GM23248 (cell line): ENCODE data around the gene PNPLA5. TPM values are rescaled to one million over a fixed set of nuclear protein-coding genes. Genes with fewer than 3 reads are reported as not detected.
A peak's percentile ranks its signal among the peaks of the same experiment; 100 is the strongest.

Experiments
- DNase-seq: peaks from one replicate; pipeline ENCODE4 v3.0.0-alpha.2; 2015
- H2AFZ ChIP-seq: fragments of 200-600 bp; sonication (generic); 2 replicates; pipeline ENCODE4 v1.6.1; 2016; ENCODE audit warnings: antibody characterized with exemption
- H3F3A ChIP-seq: fragments of 200-600 bp; sonication (generic); 2 replicates; pipeline ENCODE4 v1.6.1; 2016; ENCODE audit warnings: mild to moderate bottlenecking, antibody characterized with exemption, mixed run types; ENCODE audit not compliant: insufficient read depth
- H3K27ac ChIP-seq: fragments of 200-600 bp; sonication (generic); 2 replicates; pipeline ENCODE4 v1.5.1; 2016; ENCODE audit warnings: mild to moderate bottlenecking
- H3K27me3 ChIP-seq: fragments of 200-600 bp; sonication (generic); replicated peaks from 2 replicates; pipeline ENCODE4 v1.6.1; 2016; ENCODE audit warnings: mild to moderate bottlenecking; ENCODE audit not compliant: insufficient read depth
- H3K36me3 ChIP-seq: fragments of 200-600 bp; sonication (generic); 2 replicates; pipeline ENCODE4 v1.6.1; 2016; ENCODE audit warnings: low read depth, mild to moderate bottlenecking
- H3K4me1 ChIP-seq: fragments of 200-600 bp; sonication (generic); 2 replicates; pipeline ENCODE4 v1.6.1; 2016; ENCODE audit warnings: mild to moderate bottlenecking; ENCODE audit not compliant: insufficient read depth
- H3K4me2 ChIP-seq: fragments of 200-600 bp; sonication (generic); one replicate; pipeline ENCODE4 v1.6.1; 2016; ENCODE audit warnings: mild to moderate bottlenecking; ENCODE audit not compliant: unreplicated experiment
- H3K4me3 ChIP-seq: fragments of 200-600 bp; sonication (generic); 2 replicates; pipeline ENCODE4 v1.5.1; 2016; ENCODE audit warnings: mild to moderate bottlenecking
- H3K79me2 ChIP-seq: fragments of 200-600 bp; sonication (generic); 2 replicates; pipeline ENCODE4 v1.6.1; 2016; ENCODE audit warnings: mild to moderate bottlenecking; ENCODE audit not compliant: insufficient read depth
- H3K9ac ChIP-seq: fragments of 200-600 bp; sonication (generic); 2 replicates; pipeline ENCODE4 v1.6.1; 2016; ENCODE audit warnings: mild to moderate bottlenecking
- H3K9me2 ChIP-seq: fragments of 200-600 bp; sonication (generic); 2 replicates; pipeline ENCODE4 v1.6.1; 2016; ENCODE audit warnings: mixed run types, mild to moderate bottlenecking, moderate library complexity; ENCODE audit not compliant: insufficient read depth
- H3K9me3 ChIP-seq: fragments of 200-600 bp; sonication (generic); one replicate; pipeline ENCODE4 v1.6.1; 2017; ENCODE audit warnings: low read depth
- H4K20me1 ChIP-seq: fragments of 200-600 bp; sonication (generic); 2 replicates; pipeline ENCODE4 v1.6.0; 2016; ENCODE audit not compliant: insufficient read depth
- EZH2 ChIP-seq: fragments of 200-600 bp; sonication (generic); IDR thresholded peaks from 2 replicates; pipeline ENCODE4 v1.6.1; 2018; ENCODE audit warnings: antibody characterized with exemption, mild to moderate bottlenecking; ENCODE audit not compliant: insufficient read depth, poor library complexity, severe bottlenecking
- EZH2phosphoT487 ChIP-seq: fragments of 200-600 bp; sonication (generic); IDR thresholded peaks from 2 replicates; pipeline ENCODE4 v1.6.1; 2018; ENCODE audit warnings: antibody characterized with exemption, moderate library complexity, mild to moderate bottlenecking, low read depth; ENCODE audit not compliant: insufficient read depth
- WGBS, 2 experiments: methylation state at CpG; one replicate each; pipeline ENCODE4 v1.1.6; 2015 to 2017; ENCODE audit warnings: low lambda C conversion rate in 2 of 2, low coverage in 1 of 2; ENCODE audit errors: missing lambda C conversion rate in 2 of 2; 5-methylcytosine and 5-hydroxymethylcytosine counted together
- in situ Hi-C: fragments of 300-500 bp; cut with MboI; formaldehyde crosslinking; loops from 2 replicates; pipeline ENCODE4 v1.15.0; 2020
- polyA plus RNA-seq: library from polyadenylated mRNA; unstranded; fragments of >200 nt; fragmentation: Nextera tagmentation; extraction: Ambion mirVana; gene quantifications from 2 replicates; pipeline ENCODE4 v1.2.1, GENCODE V29; 2016
- total RNA-seq: library from RNA; depleted of rRNA; stranded (reverse); fragments of >200 nt; shearing (Covaris generic); gene quantifications from 2 replicates; pipeline ENCODE4 v1.2.3, GENCODE V29; 2014

The PNPLA5 gene
- total and polyA plus RNA-seq, 2 experiments from 2014 or later: not detected

- Histone ChIP-seq H3K4me3 (peak within 1 kb of the TSS; percentile 71), H3K4me2 (peak within 1 kb of the TSS; percentile 49), H3K27me3 (no peaks in the 10 kb centered on the region), H3K4me1 (peaks cover 23% of the 10 kb centered on the region), H3K9me3 (no peaks in the 10 kb centered on the region), H3K9ac (peak within 1 kb of the TSS; percentile 67), H4K20me1 (no peaks in the 10 kb centered on the region), H3K9me2 (no peaks in the 10 kb centered on the region), H3K36me3 (no peaks in the 10 kb centered on the region), H3K79me2 (no peaks in the 10 kb centered on the region), H3F3A (no peaks in the 10 kb centered on the region; the same call in 1 of the 2 replicates), H3K27ac (no peak within 1 kb of the TSS), H2AFZ (peak within 1 kb of the TSS; percentile 90)
- WGBS, 2 experiments: 3 to 7% methylated on average over 45 to 48 of the region's 100 CpGs
- in situ Hi-C loops: no loop called here
- peak; percentile 90 for DNase-seq
- no peak for TF ChIP-seq EZH2
Observed at GRCh38 chr22:43923631-43924464, 32.0 kb upstream of the PNPLA5 start, which contains the start of gene PNPLA3. PNPLA3 (plus strand) TSS chr22:43923805; CDS start chr22:43923912, 107 bp downstream.

GRCh38 chr22:43923191-43923590 is 31.4 kb upstream of the PNPLA5 start:
- WGBS, 2 experiments: 2 to 10% methylated on average over 7 to 13 of the region's 13 CpGs
- TF ChIP-seq EZH2phosphoT487 (no peak), EZH2 (no peak)
- Histone ChIP-seq H3K9ac (peak overlapping the region; percentile 41; the same call in 1 of the 2 replicates), H3K4me2 (peak overlapping the region; percentile 37), H3K9me3 (no peaks in the 10 kb centered on the region), H3K79me2 (no peaks in the 10 kb centered on the region), H2AFZ (peak overlapping the region; percentile 90), H3K4me3 (peak overlapping the region; percentile 46), H3K4me1 (peaks cover 23% of the 10 kb centered on the region), H3K27me3 (no peaks in the 10 kb centered on the region), H3F3A (no peaks in the 10 kb centered on the region; the same call in 1 of the 2 replicates), H3K36me3 (no peaks in the 10 kb centered on the region), H4K20me1 (no peaks in the 10 kb centered on the region), H3K9me2 (no peaks in the 10 kb centered on the region), H3K27ac (no peak overlapping the region)
- peak; percentile 47 for DNase-seq
- in situ Hi-C loops: no loop called here

- H3K27me3 ChIP-seq: no peaks in the 10 kb centered on the region
- H3K9ac ChIP-seq: no peak overlapping the region
- peak overlapping the region; percentile 52 for H3K4me2 ChIP-seq
- 100% methylated on average over 3 of the region's 3 CpGs for WGBS, 2 experiments
- peaks cover 23% of the 10 kb centered on the region for H3K4me1 ChIP-seq
- H3K79me2 ChIP-seq: no peaks in the 10 kb centered on the region
- in situ Hi-C loops: no loop called here
- H3K36me3 ChIP-seq: no peaks in the 10 kb centered on the region
- H4K20me1 ChIP-seq: no peaks in the 10 kb centered on the region
- H3K9me2 ChIP-seq: no peaks in the 10 kb centered on the region
- H3K27ac ChIP-seq: no peak overlapping the region
- no peak overlapping the region for H3K4me3 ChIP-seq
- H2AFZ ChIP-seq: no peak overlapping the region
- TF ChIP-seq EZH2phosphoT487: no peak
- TF ChIP-seq EZH2: no peak
- H3F3A ChIP-seq: no peaks in the 10 kb centered on the region; the same call in 1 of the 2 replicates
- DNase-seq: no peak
- no peaks in the 10 kb centered on the region for H3K9me3 ChIP-seq
Observed at GRCh38 chr22:43922123-43922522, 30.3 kb upstream of the PNPLA5 start.

- Histone ChIP-seq H3K4me3 (no peak overlapping the region), H2AFZ (no peak overlapping the region), H3K27me3 (no peaks in the 10 kb centered on the region), H3K79me2 (no peaks in the 10 kb centered on the region), H3F3A (no peaks in the 10 kb centered on the region; the same call in 1 of the 2 replicates), H3K4me1 (peaks cover 23% of the 10 kb centered on the region), H3K9me3 (no peaks in the 10 kb centered on the region), H4K20me1 (no peaks in the 10 kb centered on the region), H3K36me3 (no peaks in the 10 kb centered on the region), H3K9me2 (no peaks in the 10 kb centered on the region), H3K4me2 (peak overlapping the region; percentile 52), H3K27ac (peak overlapping the region; percentile 27; the same call in 1 of the 2 replicates), H3K9ac (no peak overlapping the region)
- peak; percentile 87 for DNase-seq
- TF ChIP-seq EZH2 (no peak), EZH2phosphoT487 (0 out of 2 replicates have a peak, but pooled peaks have one; percentile 54)
- WGBS, 2 experiments: 9 to 11% methylated on average over 4 of the region's 4 CpGs
- in situ Hi-C loops: no loop called here
Observed at GRCh38 chr22:43921370-43921769, 29.6 kb upstream of the PNPLA5 start.
